ENCODE measurements around the gene PARL.

The PARL gene

DNA sequence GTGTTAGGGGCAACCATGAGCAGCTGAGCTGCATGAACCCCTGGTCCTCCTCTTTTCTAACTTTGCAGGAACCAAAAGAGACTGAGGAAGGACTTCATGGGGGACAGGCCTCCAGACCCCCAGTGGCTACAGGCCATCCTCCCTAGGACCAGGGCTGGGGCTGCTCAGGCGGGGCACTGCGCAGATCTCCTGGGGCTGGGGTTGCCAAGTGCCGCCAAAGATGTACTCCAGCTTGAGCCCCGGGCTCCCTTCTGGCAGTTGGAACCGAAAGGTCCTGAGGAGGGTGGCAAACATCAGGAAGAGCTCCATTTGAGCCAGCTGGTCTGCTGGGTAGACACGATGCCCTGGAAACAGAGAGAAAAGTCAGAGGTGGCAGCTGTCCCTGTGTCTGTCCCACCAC is 11.1 kb upstream of the PARL start:
- H3K36me3 ChIP-seq (ENCODE audit: control insufficient read depth, insufficient read depth, low read length): no peaks in the 10 kb centered on the region
- TF ChIP-seq, protein P1, sequence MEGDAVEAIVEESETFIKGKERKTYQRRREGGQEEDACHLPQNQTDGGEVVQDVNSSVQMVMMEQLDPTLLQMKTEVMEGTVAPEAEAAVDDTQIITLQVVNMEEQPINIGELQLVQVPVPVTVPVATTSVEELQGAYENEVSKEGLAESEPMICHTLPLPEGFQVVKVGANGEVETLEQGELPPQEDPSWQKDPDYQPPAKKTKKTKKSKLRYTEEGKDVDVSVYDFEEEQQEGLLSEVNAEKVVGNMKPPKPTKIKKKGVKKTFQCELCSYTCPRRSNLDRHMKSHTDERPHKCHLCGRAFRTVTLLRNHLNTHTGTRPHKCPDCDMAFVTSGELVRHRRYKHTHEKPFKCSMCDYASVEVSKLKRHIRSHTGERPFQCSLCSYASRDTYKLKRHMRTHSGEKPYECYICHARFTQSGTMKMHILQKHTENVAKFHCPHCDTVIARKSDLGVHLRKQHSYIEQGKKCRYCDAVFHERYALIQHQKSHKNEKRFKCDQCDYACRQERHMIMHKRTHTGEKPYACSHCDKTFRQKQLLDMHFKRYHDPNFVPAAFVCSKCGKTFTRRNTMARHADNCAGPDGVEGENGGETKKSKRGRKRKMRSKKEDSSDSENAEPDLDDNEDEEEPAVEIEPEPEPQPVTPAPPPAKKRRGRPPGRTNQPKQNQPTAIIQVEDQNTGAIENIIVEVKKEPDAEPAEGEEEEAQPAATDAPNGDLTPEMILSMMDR (IDR thresholded peaks at IDR 0.05; ENCODE audit: insufficient read depth, low read length, poor library complexity, severe bottlenecking): no peak
- DNase-seq (ENCODE audit: extremely low read depth, insufficient read length): no peak
- H3K4me3 ChIP-seq (replicated peaks; ENCODE audit: low read depth, low read length): no peak overlapping the region
- no peaks in the 10 kb centered on the region for H3K27me3 ChIP-seq (replicated peaks; ENCODE audit: control insufficient read depth, insufficient read depth, low read length)

DNA sequence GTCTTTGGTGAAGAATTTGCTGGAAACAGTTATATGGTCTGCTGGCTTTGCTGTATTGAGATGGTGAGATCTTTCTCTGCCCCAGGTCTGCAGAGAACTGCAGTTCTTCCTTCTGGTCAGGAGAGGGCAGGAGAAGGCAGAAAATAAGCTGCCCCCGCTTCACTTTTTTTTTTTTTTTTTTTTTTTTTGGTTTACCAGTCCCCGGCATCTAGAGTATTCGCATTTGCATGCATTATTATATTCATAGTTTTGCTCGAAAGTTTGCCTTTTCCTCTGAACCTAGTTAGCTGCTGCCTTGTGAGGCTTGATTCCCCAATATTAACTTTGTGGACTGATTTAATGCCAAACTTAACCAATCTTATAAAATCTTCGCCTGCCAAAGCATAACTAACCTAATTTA is 10.6 kb upstream of the PARL start:
- no peaks in the 10 kb centered on the region for H3K27me3 ChIP-seq (replicated peaks; ENCODE audit: control insufficient read depth, insufficient read depth, low read length)
- TF ChIP-seq, protein P1 (IDR thresholded peaks at IDR 0.05; ENCODE audit: insufficient read depth, low read length, poor library complexity, severe bottlenecking): peak; percentile 86
- H3K36me3 ChIP-seq (ENCODE audit: control insufficient read depth, insufficient read depth, low read length): no peaks in the 10 kb centered on the region
- no peak for DNase-seq (ENCODE audit: extremely low read depth, insufficient read length)
- H3K4me3 ChIP-seq (replicated peaks; ENCODE audit: low read depth, low read length): no peak overlapping the region

DNA sequence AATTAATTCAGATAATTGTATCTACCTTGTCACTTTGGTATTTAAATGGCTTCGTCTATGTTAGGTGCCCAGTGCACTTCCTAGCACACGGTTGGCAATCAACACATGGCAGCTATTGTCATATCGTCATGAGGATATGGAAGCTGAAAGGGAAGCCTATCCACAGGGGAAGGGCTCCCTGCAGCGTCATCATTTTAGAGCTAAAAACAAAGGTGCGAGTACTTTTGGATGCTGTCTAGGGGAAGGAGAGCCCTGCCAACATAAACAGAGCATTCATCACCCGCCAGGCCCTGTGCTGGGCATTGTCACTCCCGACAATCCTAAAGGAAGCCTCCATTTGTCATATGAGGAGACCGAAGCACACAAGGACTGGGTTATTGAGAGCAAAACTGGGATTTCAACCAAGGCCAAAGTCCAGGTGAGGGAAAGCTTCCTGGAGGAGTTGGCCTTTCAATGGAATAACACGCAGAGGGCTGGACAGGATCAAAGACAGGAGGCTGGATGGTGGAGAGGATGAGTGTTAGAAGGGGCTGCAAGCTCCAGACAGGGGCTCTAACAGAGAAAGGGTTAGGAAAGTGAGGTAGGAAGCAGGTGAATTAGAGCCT is 8.0 kb upstream of the PARL start:
- no peaks in the 10 kb centered on the region for H3K27me3 ChIP-seq (replicated peaks; ENCODE audit: control insufficient read depth, insufficient read depth, low read length)
- no peak overlapping the region for H3K4me3 ChIP-seq (replicated peaks; ENCODE audit: low read depth, low read length)
- no peaks in the 10 kb centered on the region for H3K36me3 ChIP-seq (ENCODE audit: control insufficient read depth, insufficient read depth, low read length)
- DNase-seq (ENCODE audit: extremely low read depth, insufficient read length): no peak
- TF ChIP-seq, protein P1 (IDR thresholded peaks at IDR 0.05; ENCODE audit: insufficient read depth, low read length, poor library complexity, severe bottlenecking): no peak

DNA sequence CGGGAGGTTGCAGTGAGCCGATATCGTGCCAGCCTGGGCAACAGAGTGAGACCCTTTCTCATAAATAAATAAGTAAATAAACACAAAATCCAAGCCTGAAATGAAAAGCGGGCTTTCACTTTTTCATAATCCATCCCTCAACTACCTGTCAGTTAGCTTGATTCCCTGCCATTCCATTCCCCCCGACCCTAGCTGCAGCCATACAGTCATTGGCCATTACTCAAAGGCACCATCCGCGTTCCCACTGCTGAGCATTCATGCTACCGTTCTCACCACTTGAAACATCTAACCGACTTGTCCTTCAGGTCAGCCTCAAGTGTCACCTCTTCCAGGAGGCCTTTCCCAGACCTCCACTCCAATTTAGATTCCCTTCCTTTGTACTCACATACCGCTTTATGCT is 1.1 kb upstream of the PARL start:
- H3K36me3 ChIP-seq (ENCODE audit: control insufficient read depth, insufficient read depth, low read length): no peaks in the 10 kb centered on the region
- DNase-seq (ENCODE audit: extremely low read depth, insufficient read length): no peak
- no peaks in the 10 kb centered on the region for H3K27me3 ChIP-seq (replicated peaks; ENCODE audit: control insufficient read depth, insufficient read depth, low read length)
- H3K4me3 ChIP-seq (replicated peaks; ENCODE audit: low read depth, low read length): no peak overlapping the region
- TF ChIP-seq, protein P1 (IDR thresholded peaks at IDR 0.05; ENCODE audit: insufficient read depth, low read length, poor library complexity, severe bottlenecking): no peak

DNA sequence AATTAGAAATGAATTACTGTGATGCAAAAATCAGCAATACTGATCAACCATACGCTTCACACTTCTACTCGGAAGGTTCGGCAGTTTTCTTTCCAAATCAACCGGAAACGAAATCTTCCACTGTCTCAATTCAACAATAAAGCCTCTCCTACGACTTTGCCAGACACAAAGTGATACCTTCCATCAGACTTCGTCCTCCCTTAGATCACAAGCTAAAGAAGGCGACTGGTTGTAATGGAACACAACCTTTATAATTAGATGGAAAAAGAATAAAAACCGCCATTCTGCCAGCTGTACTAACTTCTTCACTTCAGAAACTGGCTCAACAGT is 618 bp downstream of the PARL start:
- TF ChIP-seq, protein P1 (IDR thresholded peaks at IDR 0.05; ENCODE audit: insufficient read depth, low read length, poor library complexity, severe bottlenecking): no peak
- Histone ChIP-seq H3K27me3 (replicated peaks; ENCODE audit: control insufficient read depth, insufficient read depth, low read length) (no peaks in the 10 kb centered on the region), H3K36me3 (ENCODE audit: control insufficient read depth, insufficient read depth, low read length) (no peaks in the 10 kb centered on the region), H3K4me3 (replicated peaks; ENCODE audit: low read depth, low read length) (peak overlapping the region; percentile 95)
- no peak for DNase-seq (ENCODE audit: extremely low read depth, insufficient read length)
